NCI-H2171 treated with DMSO at 0.1 percent for 48 hours (cell line): Measurements from ENCODE around the gene CR1L.
"Not testable (repeated sequence)": the region's sequence is repeated elsewhere in the genome, so short reads cannot be mapped to it uniquely, and the experiment has no call there.

Experiments used
- DNase-seq: peaks from one replicate; lab custom pipeline; 2025; lab: John Stamatoyannopoulos, UW

The CR1L gene

DNA sequence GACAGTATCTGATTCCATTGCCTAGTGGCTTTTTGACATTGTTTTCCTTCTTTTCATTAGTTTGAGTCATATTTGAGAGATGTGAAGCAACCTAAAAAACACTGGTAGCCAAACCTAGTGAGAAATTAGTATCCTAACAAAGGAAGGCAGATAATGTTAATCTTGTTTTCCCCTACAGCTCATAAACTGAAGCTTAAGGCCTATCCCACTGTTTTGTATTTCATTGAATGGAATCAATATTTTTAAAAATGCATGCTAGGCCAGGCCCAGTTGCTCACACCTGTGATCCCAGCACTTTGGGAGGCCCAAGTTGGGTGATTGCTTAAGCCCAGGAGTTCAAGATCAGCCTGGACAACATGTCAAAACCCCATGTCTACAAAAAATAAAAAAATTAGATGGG is 1.2 kb downstream of the CR1L start:
- no peak for DNase-seq

DNA sequence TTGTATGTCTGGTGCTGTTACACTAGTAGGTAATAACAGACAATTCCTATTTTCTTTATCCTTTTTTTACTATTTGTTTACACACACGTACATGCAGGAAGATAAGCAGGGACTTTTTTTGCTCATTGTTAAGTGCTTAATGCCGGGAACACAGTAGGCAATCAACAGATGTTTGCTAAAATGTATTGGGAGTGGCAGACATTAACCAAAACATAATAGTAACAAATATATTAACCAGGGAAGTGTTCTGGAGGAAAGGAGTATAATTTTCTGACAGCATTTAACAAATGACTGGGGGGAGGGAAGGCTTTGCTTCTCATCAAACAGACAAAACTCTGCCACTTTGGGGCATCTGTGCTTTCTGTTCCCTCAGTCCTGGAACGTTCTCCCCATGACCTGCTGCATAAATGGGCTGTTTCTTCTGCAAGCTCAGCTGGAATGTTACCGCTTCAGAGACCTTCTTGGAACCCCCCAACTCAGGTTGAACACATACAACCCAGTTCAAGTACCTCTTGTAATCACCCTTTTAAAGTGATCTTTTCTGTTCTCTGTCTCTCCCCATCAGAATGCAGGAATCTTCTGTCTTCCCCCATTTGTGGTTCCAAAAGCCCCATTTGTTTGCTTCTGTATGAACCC is 2.1 kb downstream of the CR1L start:
- DNase-seq = no peak

DNA sequence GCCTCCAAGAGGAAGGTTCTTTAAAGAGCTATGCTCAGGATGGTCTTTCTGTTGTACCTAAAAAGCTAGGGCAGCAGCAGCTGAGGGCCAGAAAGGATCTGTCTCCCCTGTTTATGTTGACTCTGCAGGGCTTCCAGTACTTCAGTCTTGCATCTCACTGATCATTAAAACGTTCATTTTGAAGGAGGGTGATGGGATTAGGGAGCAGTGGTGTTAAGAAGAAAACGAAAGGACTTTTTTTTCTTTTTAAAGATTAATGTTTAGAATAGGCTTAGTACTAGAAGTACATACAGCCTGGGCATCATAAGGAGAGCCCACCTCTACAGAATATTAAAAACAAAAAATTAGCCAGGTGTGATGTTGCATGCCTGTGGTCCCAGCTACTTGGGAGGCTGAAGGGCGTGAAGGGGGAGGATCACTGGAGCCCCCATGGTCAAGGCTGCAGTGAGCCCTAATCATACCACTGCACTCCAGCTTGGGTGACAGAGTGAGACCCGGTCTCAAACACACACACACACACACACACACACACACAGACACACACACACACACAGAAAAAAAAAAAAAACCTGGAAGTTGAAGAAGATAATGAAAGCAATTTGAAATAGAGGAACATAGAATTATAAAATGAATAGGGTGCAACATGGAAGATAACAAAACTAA is 2.9 kb downstream of the CR1L start:
- no peak for DNase-seq

DNA sequence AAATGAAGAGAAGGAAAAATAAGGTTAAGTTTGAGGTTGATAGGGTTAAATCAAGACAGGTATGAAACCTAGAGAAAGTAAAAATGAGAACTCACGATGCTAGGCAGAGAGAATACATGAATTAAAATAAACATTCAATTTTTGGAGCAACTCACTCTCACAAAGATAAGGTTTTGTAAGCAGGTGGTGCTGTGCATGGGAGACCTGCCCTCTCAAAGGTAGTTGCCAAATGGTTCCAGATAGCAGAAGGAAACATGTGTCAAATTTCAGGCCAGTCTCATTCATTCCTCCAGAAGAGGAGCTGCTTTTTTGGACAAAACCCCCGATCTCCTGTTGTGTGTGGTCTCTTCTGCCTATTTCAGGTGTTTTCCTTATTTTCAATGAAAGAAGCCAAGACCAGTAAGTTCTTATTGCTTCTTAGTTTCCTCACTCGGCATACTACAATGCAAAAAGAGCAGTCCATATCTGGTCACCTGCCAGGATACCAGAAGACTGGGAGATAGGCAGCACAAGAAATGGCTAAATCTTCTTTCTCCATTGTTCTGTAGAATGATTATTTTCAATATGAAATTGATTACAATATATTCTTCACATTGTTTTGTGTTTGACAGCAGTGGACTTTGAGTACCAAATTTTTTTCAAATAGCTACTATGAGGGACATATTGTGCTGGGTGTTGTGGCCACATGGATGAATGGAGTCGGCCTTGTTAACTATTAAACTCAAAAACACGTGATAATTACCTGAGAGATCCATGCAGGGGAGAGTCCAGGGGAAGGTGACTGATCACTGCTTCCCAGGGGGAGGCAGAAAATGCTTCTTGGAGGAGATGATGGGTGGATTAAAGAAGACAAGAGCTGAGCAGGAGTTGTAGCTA is 3.6 kb downstream of the CR1L start:
- DNase-seq = no peak

DNA sequence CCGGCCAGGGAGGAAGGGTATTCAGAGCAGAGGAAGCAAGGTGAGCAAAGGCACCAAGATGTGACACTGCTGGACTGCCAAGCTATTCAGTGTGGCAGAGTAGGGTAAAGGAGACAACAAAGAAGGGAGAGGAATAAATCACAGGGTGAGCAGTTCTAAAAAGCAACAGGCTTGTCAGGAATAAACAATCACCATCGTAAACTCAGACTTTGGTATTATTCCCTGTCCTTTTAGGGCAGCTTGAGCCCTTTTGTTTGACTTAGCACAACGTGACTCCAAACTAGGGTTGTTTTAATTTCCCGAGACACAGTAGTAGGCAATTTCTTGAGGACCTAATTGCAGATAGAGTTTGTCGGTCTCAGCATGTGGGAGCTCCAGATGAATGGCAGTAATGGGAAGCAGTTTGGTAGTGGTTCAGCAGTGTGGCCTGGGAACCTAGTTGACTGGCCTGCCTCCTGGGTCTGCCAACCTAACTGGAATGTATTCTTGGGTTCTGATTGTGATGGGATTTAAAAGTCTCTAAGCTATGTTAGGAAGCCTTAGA is 4.3 kb downstream of the CR1L start:
- DNase-seq = no peak

DNA sequence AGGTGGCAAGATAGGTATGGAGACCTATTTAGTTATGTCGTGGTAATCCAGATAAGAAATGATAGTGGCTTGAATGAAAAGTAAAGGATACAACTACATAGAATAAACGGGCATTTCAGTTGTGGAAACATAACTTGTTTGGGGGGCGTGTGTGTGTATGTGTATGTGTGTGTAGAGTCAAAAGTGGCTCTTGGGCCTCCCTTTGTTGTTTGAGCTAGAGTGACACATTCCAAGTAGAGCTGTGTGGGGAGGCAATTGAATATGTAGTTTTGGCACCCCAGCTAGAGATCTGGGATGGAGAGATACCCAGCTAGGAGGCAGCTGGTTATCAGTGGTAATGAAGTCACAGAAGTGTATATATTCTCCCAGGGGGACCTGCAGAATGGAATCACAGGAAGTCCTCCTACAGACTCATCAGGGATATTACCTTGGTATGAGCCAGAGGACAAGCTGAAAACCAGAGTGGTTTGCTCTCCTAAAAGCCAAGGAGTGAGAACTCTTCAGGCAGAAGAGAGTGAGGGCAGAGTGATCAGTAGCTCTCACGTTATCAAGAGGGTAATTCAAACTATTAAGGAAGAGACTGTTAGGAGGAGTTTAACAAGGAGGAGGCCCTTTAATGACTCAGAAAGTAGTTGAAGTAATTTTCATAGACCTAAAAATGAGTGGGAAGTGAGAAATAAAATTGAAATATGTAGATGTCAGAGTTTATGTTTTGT is 5.1 kb downstream of the CR1L start:
- no peak for DNase-seq

DNA sequence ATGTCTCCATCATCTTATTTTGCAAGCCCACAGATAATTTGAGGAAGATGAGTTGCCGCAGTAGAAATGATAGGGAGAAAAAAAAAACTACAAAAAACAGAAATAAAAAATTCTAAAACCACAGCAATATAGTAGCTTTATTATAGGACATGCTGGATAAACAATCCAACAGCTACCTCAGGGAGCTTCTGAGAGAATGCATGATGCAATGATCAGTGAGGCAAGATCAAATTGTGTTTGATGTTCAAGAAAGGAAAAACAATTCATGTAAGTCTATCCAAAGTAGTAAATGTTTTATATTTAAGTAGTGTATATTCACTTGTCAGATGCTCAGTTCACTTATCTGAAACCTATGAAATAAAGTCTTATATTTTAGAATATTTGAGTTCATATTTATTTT is 6.7 kb downstream of the CR1L start:
- DNase-seq = no peak

DNA sequence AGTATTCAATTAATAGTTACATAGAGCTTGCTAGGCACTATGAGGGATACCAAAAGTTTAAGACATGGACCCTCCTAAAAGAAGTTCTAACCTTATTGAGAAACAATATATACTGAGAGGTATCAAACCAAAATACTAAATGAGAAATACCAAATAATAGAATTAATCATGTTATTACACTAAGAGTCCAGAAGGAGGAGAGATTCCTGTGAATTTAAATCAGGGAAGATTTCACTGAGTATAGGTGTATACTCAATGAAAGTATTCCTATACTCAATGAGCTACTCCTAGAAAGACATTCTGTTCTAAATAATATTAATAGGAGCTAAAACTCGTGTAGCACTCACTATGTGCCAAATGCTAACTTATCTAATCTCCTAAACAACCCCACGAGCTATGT is 9.4 kb downstream of the CR1L start:
- no peak for DNase-seq

DNA sequence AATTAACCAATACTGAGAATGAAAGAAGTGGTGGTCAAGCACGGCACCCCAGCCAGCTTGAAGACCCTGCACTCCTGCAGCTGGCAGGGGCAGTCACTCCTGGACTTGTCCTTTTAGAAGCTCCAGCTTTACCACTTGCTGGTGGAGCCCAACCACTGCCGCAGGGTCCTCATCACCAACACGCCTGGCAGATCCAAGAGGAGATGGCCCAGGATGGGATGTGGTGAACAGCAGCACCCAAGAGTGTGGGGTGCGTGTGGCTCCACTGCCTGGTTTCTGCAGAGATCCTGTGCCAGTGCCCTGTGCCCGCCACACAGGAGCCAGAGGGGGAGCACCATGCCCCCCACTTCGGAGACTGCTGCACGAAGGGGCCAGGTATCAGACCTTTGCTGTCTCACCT is 13.5 kb downstream of the CR1L start:
- DNase-seq = no peak

DNA sequence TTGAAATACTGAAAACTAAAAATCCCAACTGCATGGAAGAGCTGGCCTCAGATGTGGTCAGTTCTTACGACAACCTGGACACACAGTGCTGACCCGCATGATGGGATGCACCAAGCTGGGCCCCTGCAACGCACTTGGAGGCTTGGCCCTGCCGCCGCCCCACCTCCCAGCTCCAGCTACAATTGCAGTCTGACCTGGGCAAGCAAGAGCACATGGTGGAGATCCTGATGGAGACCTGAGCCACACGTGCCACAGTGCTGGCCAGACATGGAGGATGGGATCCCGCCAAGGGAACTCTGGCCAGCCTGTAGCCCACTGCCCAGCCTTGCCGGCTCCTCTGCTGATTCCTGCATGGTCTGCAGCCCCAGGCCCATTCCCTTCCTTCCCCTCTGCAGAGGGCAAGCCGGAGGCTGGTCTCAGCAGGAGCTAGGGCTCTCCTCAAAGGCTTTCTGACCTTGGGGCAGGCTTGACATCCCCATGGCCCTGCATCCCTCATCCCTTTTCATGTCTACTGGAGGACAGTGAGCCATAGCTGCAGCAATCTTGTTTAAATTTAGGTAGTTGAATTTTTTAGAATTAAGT is 14.1 kb downstream of the CR1L start:
- DNase-seq = no peak

DNA sequence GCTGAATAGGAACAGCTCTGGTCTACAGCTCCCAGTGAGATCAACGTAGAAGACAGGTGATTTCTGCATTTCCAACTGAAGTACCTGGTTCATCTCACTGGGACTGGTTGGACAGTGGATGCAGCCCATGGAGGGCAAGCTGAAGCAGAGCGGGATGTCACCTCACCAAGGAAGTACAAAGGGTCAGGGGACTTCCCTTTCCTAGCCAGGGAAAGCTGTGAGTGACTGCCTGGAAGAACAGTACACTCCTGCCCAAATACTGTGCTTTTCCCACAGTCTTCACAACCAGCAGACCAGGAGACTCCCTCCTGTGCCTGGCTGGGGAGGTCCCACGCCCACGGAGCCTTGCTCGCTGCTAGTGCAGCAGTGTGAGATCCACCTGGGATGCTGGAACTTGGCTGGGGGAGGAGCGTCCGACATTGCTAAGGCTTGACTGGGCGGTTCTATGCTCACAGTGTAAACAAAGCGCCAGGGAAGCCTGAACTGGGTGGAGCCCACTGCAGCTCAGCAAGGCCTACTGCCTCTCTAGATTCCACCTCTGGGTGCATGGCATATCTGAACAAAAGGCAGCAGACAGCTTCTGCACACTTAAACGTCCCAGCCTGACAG is 14.7 kb downstream of the CR1L start:
- no peak for DNase-seq

DNA sequence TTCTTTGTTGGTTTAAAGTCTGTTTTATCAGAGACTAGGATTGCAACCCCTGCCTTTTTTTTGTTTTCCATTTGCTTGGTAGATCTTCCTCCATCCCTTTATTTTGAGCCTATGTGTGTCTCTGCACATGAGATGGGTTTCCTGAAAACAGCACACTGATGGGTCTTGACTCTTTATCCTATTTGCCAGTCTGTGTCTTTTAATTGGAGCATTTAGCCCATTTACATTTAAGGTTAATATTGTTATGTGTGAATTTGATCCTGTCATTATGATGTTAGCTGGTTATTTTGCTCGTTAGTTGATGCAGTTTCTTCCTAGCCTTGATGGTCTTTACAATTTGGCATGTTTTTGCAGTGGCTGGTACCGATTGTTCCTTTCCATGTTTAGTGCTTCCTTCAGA is 16.5 kb downstream of the CR1L start:
- DNase-seq = not testable (repeated sequence)

DNA sequence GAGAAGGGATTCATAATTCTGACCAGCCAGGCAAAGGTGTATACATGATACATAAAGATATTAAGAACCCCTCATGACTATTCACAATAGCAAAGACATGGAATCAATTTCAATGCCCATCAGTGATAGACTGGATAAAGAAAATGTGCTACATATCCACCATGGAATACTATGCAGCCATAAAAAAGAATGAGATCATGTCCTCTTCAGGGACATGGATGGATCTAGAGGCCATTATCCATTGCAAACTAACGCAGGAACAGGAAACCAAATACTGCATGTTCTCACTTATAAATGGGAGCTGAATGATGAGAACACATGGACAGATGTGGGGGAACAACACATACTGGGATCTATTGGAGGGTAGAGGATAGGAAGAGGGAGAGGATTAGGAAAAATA is 21.4 kb downstream of the CR1L start:
- no peak for DNase-seq

DNA sequence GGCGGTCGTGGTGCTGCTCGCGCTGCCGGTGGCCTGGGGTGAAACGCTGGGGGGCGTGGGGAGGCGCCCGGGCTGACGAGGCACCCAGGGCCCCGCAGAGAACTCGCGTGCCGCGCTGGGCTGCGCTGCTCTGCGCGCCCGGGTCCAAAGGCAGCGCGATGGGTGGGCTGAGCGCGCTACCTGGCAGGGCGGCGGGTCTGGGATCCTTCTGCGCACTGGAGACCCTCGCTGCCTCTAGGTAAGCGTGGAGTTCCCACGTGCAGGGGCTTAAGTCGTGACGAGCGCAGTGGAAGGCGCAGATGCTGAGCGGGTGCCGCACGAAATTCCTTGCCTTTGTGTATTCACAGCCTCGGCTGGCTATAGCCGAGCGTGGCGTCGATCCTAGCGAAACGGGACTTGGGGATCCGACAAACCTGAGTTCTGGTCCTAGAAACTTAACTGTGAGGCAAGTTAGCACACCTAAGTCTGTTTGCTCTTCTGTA is 24.6 kb downstream of the CR1L start:
- DNase-seq = no peak

DNA sequence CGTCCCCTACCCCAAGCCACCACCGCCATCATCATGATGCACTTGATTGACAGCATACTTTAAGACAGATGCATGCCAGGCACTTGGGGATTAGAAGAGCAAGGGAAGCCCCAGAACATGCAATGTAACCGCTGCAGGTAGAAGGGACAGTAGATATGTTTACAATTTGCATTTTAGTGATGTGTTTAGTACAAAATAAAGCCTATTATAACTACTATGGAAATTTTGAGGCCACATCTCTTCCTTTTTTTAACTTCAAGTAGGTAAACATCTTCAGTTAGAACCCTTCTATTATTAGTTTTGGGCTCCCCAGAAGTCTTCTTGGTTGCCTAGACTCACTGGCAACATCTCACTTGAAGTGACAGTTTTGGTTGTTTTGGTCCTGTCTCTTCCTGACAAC is 25.3 kb downstream of the CR1L start:
- DNase-seq = no peak

DNA sequence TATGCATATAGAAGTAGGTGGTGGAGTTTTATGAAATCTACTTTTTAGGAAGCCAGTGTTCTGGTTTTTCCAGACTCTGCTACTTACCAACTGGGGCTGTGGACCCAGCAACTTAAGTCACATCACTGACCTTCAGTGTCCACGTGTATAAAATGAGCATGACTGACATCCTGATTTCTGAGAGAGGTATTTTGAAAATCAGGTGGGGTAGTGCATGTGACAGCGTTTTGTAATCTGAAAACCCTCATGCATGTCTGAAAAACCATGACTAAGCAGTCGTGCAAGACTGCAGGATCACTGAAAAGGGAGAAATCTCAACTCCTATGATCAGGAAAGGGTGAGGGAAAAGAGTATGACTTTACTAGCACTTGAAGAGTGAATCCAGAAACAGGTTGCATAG is 26.1 kb downstream of the CR1L start:
- no peak for DNase-seq

DNA sequence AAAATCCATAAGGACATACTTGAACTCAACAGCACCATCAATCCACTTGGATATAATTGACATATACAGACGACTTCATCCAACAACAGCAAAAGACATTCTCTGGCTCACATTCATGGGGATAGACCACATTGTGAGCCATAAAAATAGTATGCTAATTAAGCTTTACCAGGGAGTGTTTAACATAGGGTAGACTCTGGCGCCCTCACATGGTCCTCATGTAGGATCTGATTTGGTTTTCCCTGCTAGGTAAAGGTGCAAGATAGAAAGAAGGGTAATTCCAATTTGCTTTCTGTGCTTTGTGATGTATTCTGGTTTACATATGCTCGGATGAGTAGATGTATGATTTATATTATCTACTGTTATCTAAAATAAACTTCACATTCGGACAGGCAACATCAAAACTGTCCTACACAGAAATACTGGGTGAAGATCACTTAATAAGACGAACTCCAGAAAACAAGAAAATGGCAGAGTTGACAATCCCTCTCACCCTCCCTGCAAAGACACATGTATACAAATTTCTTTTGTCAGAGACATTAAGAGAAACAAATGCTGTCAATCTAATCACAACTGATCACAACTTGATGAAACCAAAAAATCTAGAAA is 27.7 kb downstream of the CR1L start:
- no peak for DNase-seq

DNA sequence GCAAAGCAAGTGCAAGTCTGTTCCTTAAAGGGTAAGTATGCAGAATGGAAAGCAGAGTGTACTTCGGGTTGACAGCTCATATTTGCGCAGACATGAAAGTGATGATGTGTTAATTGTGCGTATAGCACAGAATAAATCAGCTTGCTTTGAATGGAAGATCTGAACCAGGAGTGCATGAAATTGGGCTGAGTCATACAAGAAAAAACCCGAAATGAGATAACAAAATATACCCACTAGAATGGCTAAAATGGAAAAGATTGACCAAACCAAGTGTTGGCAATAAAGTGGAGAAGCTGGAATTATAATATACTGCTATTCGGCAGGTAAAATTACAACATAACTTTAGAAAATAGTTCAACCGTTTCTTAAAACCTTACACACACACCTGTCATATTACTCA is 28.5 kb downstream of the CR1L start:
- no peak for DNase-seq

DNA sequence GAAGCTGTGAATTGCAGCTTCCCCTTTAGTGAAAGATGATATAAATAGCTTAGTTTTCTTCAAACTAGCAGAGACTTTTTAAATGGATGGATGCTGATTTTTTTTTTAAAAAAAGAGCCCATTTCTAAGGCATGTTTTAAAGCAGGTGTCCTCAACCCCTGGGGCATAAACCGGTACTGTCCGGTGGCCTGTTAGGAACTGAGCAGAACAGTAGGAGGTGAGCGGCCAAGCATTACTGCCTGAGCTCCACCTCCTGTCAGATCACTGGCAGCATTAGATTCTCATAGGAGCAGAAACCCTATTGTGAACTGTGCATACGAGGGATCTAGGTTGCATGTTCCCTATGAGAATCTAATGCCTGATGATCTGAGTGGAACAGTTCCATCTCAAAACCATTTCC is 31.2 kb downstream of the CR1L start:
- no peak for DNase-seq

DNA sequence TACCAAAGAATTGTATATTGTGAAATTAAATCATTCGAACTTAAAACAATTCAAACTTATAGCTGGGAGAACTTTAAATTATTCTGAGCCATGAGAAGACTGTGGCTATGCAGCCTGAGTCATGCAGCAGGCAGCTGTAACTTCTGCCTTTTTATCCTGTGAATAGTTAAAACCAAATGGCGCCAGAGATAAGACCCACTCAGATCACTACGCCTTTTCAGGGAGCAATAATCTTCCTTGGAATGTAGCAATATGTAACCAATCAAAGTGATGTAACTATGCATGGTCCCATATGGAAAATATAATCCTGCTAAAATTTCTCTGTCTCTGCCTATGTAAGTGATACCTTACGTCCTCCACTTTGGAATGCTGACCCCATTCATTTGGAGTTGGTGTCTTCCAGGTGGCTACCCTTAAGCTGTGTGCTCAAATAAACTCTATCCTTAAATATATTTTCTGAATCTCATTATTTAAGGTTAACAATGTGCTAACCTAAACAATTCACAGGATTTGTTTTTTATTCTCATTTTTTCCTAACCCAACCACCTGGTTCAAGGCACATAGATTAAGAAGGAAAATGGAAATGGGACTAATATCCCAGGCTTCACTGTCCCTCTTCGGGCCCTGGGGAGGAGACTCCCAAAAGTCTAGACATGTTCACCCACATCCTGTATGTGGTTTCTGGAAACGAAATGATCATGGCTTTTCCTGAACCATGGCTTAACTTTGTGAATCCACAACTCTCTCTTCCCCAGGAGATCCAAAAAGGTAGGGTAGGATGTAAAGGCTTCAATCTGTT is 35.9 kb downstream of the CR1L start:
- not testable (repeated sequence) for DNase-seq
